Suprapubic skin (tissue), 3 donors: ENCODE measurements around the gene ZNF532.

Experiments
- CTCF ChIP-seq, 2 donors: fragments of 200-600 bp in 1 of 2; fragments of 450-650 bp in 1 of 2; sonication (generic) in 1 of 2; IDR thresholded peaks; one replicate each; pipeline ENCODE4 v1.5.1; 2016 to 2019; ENCODE audit warnings: antibody characterized with exemption in 2 of 2, mild to moderate bottlenecking in 1 of 2, moderate library complexity in 1 of 2
- POLR2AphosphoS5 ChIP-seq, 3 donors: sonication (generic); formaldehyde crosslinking; IDR thresholded peaks; one replicate each; pipeline ENCODE4 v1.6.1; 2017; ENCODE audit warnings: antibody characterized with exemption in 3 of 3

GRCh38 chr18:58860747-58861231 is 3.9 kb upstream of the ZNF532 start:
- TF ChIP-seq POLR2AphosphoS5 (IDR thresholded peaks at IDR 0.05) (no peak), CTCF (IDR thresholded peaks at IDR 0.05) (no peak)
